GM20431 (cell line): ENCODE measurements around the gene CFAP73.
"Not testable (repeated sequence)": the region's sequence is repeated elsewhere in the genome, so short reads cannot be mapped to it uniquely, and the experiment has no call there.

Experiments
- in situ Hi-C: fragments of 300-500 bp; cut with MseI, MboI; formaldehyde crosslinking; loops from one replicate; pipeline ENCODE4 v1.15.0; 2020; ENCODE audit warnings: low sequenced_read_pairs; ENCODE audit not compliant: unreplicated experiment

Gene CFAP73

DNA sequence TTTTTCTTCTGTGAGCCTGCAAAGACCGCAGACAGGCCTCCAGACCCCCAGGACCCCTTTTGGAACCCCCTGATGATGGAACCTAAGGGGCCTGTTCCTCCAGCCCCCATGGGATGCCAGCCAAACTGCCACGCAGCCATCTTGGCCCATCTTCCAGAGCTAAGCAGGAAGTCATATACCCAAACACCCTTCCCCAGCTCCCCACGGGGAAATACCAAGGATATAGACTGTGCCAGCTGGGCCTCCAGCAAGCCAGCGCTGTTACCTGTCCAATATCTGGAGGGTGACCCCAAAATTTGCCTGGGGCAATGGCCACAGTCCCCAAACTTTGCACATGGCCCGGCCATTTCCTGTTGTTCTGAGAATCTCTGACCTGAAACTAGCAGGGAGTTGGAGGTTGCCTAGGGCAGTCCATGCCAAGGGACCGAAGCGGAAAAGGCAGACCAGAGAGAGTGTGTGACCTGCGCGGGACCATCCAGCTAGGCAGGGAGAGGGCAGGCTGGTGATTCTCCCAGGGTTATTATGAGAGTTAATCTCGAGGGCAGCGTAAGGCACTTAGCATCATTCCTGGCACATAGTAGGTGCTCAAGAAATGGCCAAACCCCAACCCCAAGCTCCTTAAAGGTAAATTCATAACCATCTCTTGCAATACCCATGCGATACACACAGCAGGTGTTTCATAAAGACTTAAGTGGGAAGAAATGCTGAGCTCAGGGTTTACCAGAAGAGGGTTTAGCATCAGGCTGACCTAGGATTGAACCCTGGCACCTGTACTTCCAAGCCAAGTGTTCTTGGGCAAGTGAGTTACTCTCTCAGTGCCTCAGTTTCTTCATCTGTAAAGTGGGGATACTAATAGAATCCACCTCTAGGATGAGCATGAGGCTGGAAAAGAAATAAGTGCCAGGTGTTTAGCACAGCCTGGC lies 11.4 kb upstream of the CFAP73 start:
- in situ Hi-C loops, result no loop called here

- in situ Hi-C loops, result no loop called here
Measured at GRCh38 chr12:113138826-113139225, 10.7 kb upstream of the CFAP73 start.

DNA sequence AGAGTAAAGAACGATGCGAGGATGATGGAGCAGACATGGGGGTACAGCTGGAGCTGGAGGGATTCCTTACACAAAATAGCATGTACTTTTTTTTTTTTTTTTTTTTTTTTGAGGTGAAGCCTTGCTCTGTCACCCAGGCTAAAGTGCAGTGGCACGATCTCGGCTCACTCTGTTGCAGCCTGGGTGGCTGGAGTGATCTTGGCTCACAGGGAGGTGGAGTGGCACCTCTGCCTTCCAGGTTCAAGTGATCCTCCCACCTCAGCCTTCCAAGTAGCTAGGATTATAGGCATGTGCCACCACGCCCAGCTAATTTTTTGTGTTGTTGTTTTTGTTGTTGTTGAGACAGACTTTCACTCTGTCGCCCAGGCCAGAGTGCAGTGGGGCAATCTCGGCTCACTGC lies 8.8 kb upstream of the CFAP73 start:
- in situ Hi-C loops, result no loop called here

DNA sequence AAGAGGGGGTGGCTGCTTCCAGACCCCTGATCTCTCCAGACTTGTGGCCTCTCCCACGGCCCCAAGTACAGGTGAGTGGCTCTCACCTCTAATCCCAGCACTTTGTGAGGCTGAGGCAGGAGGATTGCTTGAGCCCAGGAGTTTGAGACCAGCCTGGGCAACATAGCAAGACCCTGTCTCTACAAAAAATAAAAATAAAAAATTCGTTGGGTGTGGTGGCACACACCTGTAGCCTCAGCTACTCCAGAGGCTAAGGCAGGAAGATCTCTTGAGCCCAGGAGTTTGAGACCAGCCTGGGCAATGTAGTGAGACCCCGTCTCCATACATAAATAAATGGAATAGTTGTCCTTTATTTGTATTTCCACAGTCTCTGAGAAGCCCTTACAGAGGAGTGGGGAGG lies 7.8 kb upstream of the CFAP73 start:
- in situ Hi-C loops, result not testable (repeated sequence)

DNA sequence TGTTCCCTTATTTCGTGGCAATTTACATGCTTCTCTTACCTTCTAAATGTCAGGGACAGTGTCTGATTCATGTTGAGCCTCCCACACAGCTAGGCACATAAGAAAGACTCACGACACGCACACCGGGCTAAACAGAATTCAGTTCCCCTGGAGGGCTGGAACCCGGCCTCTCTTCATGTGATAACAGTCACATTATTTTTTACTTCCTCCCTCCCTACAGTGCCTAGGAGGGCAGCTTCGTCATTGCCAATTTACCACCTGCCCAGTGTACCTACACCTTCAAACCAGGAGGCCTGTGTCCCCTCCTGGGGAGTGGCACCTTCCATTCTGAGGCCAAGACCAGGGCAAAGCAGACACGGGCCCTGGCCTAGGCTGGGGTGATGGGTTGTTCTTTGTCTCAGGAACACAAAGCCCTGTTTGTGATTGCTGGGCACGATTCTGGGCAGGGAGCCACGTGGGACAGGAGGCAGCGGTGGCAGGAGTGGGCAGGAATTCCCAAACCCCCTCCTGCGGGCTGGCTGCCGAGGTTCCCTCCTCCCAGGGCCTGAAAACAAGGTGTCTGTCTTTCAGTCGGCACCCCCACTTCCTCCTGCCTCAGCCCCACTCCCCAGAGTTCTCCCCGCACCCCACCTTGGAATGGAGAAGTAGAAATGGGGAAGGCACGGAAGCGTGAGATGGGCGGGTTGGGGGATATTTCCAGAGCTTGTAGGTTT lies 7.2 kb upstream of the CFAP73 start:
- in situ Hi-C loops, result no loop called here

GRCh38 chr12:113142886-113143332 lies 6.6 kb upstream of the CFAP73 start:
- in situ Hi-C loops, result no loop called here

- in situ Hi-C loops, result no loop called here
Measured at GRCh38 chr12:113143959-113144358, 5.6 kb upstream of the CFAP73 start.

DNA sequence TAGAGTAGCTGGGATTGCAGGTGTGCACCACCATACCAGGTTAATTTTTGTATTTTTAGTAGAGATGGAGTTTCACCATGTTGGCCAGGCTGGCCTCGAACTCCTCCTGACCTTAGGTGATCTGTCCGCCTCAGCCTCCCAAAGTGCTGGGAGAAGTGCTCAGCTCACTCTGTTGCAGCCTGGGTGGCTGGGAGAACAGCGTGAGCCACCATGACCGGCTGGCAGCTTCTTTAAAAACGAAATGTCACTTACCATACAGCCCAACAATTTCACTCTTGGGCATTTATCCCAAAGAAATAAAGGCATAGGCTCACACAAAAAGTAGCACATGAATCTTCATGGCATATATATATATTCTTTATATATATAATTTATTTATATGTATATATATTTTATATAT lies 4.7 kb upstream of the CFAP73 start:
- in situ Hi-C loops, result no loop called here

- in situ Hi-C loops, result no loop called here
Measured at GRCh38 chr12:113145720-113146551, 3.6 kb upstream of the CFAP73 start.

- in situ Hi-C loops, result no loop called here
Measured at GRCh38 chr12:113146999-113147398, 2.5 kb upstream of the CFAP73 start.

GRCh38 chr12:113151655-113152054 lies 2.1 kb downstream of the CFAP73 start:
- in situ Hi-C loops, result loop anchor here (10.0 kb wide), 1 partner anchor 107 kb away; no protein-coding TSS in a partner anchor

- in situ Hi-C loops, result loop anchor here (10.0 kb wide), 1 partner anchor 108 kb away; no protein-coding TSS in a partner anchor
Measured at GRCh38 chr12:113152196-113152834, 2.8 kb downstream of the CFAP73 start.

DNA sequence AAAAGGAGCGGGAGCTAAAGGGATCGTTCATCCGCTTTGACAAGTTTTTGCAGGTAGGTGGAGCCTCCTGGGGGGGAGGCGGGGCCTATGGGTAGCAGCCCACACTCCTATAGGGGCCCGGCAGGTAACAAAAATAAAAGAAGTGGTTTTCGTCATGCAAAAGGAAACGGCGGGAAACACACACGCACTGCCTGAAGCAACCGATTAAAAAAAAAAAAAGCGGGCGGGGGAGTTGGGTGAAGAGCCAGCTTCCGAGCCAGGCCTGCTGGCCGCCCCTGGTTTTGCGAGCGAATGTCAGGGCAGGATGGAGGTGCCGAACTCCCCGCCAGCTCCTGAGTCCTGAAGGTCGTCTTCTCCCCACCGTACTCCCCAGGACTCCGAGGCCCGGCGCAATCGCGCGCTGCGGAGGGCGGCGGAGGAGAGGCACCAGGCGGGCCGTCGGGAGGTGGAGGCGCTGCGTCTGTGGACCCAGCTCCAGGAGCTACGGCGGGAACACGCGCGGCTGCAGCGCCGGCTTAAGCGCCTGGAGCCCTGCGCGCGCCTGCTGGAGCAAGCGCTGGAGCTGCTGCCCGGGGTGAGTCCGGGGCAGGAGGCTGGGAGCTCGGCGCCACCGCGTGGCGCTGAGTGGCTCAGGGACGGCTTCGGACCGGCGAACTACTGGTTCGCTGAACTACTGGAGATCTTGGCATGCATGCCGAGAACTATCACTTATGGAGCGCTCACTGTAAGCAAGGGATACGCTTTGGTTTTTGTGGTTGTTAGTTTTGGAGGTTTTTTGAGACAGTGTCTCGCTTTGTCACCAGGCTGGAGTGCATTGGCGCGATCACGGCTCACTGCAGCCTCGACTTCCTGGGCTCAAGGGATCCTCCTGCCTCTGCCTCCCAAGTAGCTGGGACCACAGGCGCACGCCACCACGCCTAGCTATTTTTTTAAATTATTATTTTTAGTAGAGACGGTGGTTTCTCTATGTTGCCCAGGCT lies 3.6 kb downstream of the CFAP73 start:
- in situ Hi-C loops, result loop anchor here (10.0 kb wide), 1 partner anchor 108 kb away; no protein-coding TSS in a partner anchor

- in situ Hi-C loops, result loop anchor here (10.0 kb wide), 1 partner anchor 110 kb away; no protein-coding TSS in a partner anchor
Measured at GRCh38 chr12:113154351-113154973, 4.9 kb downstream of the CFAP73 start.

DNA sequence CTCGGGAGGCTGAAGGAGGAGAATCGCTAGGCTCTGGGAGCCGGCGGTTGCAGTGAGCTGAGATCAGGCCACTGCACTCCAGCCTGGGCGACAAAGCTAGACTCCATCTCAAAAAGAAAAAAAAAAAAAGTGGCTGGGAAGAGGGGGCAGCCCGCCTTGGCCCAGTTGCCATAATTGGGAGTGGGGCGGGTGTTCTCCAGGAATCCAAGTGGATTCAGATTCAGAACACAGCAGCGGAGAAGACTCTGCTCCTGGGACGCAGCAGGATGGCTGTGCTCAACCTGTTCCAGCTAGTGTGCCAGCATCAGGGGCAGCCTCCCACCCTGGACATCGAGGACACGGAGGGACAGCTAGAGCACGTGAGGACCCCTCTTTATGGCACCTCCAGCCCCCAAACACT lies 5.5 kb downstream of the CFAP73 start:
- in situ Hi-C loops, result loop anchor here (10.0 kb wide), 1 partner anchor 110 kb away; no protein-coding TSS in a partner anchor

DNA sequence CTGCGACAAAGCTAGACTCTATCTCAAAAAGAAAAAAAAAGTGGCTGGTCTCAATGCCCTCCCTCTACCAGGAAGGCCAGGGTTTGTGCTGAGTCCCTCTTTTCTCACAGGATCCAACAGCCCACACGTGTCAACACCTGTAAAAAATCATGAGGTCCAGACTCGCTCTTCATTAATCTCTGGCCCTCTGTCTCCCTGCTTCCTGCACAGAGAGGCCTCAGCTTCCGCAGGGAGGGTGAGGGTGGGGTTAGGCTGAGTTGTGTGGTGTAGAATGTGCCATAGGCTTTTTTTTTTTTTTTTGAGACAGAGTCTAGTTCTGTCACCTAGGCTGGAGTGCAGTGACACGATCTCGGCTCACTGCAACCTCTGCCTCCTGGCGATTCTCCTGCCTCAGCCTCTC lies 6.1 kb downstream of the CFAP73 start:
- in situ Hi-C loops, result loop anchor here (10.0 kb wide), 1 partner anchor 111 kb away; no protein-coding TSS in a partner anchor

- in situ Hi-C loops, result loop anchor here (10.0 kb wide), 1 partner anchor 113 kb away; no protein-coding TSS in a partner anchor
Measured at GRCh38 chr12:113157218-113157859, 7.8 kb downstream of the CFAP73 start.
